Uterus (tissue), 2 donors: Measurements from ENCODE around the gene NCAPD3.

Experiments
- CTCF ChIP-seq, 4 experiments: fragments of 200-600 bp in 2 of 4; fragments of 450-650 bp in 2 of 4; sonication (generic) in 2 of 4; IDR thresholded peaks; one replicate each; pipeline ENCODE4 v1.5.1; 2016 to 2019; ENCODE audit warnings: antibody characterized with exemption in 4 of 4, mild to moderate bottlenecking in 2 of 4, moderate library complexity in 1 of 4
- POLR2A ChIP-seq, 2 donors: fragments of 450-650 bp; IDR thresholded peaks; one replicate each; pipeline ENCODE4 v1.6.1; 2016; ENCODE audit warnings: antibody characterized with exemption in 2 of 2, mild to moderate bottlenecking in 1 of 2, moderate library complexity in 1 of 2

- TF ChIP-seq CTCF (IDR thresholded peaks at IDR 0.05) (no peak), POLR2A (IDR thresholded peaks at IDR 0.05) (no peak)
Observed at GRCh38 chr11:134151083-134151747, 72.6 kb downstream of the NCAPD3 start.
